ENCODE measurements around the gene USP25.
A peak's percentile ranks its signal among the peaks of the same experiment; 100 is the strongest.
"Not testable (repeated sequence)": the region's sequence is repeated elsewhere in the genome, so short reads cannot be mapped to it uniquely, and the experiment has no call there.

The USP25 gene

DNA sequence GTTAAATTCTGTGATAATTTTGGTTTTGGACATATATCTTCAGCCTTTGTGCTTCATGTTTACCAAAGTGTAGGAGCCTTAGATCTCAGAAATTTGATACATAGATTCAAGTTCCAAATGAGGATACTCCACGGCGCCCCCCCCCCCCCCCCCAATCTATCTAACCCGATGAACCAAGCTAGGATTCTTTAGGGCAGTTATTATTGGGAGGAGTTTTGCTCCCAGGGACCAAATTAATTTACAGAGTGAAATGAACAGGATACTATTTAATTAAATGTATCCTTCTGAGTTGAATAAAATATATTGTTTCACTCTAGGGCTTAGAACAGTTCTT lies 3.2 kb downstream of the USP25 start:
- peaks cover 33% of the 10 kb centered on the region for H3K4me1 Mint-ChIP-seq
- peak overlapping the region in 2 of 3 experiments; percentile 76 to 93 for H3K27ac Mint-ChIP-seq
- TF ChIP-seq, protein P1, sequence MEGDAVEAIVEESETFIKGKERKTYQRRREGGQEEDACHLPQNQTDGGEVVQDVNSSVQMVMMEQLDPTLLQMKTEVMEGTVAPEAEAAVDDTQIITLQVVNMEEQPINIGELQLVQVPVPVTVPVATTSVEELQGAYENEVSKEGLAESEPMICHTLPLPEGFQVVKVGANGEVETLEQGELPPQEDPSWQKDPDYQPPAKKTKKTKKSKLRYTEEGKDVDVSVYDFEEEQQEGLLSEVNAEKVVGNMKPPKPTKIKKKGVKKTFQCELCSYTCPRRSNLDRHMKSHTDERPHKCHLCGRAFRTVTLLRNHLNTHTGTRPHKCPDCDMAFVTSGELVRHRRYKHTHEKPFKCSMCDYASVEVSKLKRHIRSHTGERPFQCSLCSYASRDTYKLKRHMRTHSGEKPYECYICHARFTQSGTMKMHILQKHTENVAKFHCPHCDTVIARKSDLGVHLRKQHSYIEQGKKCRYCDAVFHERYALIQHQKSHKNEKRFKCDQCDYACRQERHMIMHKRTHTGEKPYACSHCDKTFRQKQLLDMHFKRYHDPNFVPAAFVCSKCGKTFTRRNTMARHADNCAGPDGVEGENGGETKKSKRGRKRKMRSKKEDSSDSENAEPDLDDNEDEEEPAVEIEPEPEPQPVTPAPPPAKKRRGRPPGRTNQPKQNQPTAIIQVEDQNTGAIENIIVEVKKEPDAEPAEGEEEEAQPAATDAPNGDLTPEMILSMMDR (IDR thresholded peaks at IDR 0.05; ENCODE audit: unreplicated experiment in 3 of 3), result no peak
- peaks cover 23% of the 10 kb centered on the region for H3K36me3 Mint-ChIP-seq (ENCODE audit: low read depth)
- no peaks in the 10 kb centered on the region for H3K27me3 Mint-ChIP-seq (ENCODE audit: low read depth)
- H3K9me3 Mint-ChIP-seq, result peaks cover 10% of the 10 kb centered on the region
- peak overlapping the region; percentile 61 to 86 (median 81) for H3K4me3 Mint-ChIP-seq

DNA sequence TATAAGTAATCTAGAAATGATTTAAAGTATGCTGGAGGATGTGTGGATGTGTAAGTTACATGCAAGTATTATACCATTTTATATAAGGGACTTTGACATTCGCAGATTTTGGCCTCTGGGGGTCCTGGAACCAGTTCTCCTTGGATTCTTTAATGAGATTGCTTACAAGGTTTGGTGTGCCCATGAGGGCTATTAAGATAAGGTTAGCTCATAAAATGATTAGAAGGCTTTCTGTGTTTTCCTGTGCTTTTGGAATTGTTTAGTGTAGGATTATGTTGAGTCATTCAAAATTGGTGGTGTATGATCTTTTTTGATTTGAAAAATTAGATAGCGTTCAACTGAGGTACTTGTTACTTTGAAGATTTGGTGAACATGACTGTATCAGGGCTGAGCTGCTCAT lies 5.6 kb downstream of the USP25 start:
- no peak overlapping the region for H3K4me3 Mint-ChIP-seq
- H3K27ac Mint-ChIP-seq, result peak overlapping the region in 1 of 3 experiments; percentile 14
- no peaks in the 10 kb centered on the region for H3K27me3 Mint-ChIP-seq (ENCODE audit: low read depth)
- peaks cover 32% of the 10 kb centered on the region for H3K36me3 Mint-ChIP-seq (ENCODE audit: low read depth)
- H3K9me3 Mint-ChIP-seq, result peaks cover 16% of the 10 kb centered on the region
- TF ChIP-seq, protein P1 (IDR thresholded peaks at IDR 0.05; ENCODE audit: unreplicated experiment in 3 of 3), result no peak
- H3K4me1 Mint-ChIP-seq, result peaks cover 44% of the 10 kb centered on the region

DNA sequence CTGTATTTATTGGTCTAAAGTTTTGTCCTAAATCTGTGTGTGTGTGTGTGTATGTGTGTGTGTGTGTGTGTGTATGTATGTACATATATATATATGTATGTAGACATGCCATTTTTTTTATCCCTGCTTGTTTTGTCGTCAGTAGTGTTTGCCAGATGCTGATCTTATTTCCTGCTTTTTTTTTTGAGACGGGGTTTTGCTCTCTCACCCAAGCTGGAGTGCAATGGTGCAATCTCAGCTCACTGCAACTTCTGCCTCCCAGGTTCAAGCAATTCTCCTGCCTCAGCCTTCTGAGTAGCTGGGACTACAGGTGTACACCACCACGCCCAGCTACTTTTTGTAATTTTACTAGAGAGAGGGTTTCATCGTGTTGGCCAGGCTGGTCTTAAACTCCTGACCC lies 6.1 kb downstream of the USP25 start:
- H3K27ac Mint-ChIP-seq; H3K4me3 Mint-ChIP-seq; H3K27me3 Mint-ChIP-seq (ENCODE audit: low read depth): not testable (repeated sequence)
- peaks cover 44% of the 10 kb centered on the region for H3K4me1 Mint-ChIP-seq
- peaks cover 16% of the 10 kb centered on the region for H3K9me3 Mint-ChIP-seq
- H3K36me3 Mint-ChIP-seq (ENCODE audit: low read depth), result peaks cover 32% of the 10 kb centered on the region

DNA sequence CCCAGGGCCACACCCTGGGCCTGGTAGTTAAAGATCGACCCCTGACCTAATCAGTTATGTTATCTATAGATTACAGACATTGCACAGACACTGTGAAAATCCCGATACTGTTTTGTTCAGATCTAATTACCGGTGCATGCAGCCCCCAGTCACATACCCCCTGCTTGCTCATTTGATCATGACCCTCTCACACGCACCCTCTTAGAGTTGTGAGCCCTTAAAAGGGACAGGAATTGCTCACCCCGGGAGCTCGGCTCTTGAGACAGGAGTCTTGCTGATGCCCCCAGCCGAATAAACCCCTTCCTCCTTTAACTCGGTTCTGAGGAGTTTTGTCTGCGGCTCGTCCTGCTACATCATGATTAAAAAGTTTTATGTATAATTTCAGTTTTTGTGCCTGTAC lies 9.0 kb downstream of the USP25 start:
- peaks cover 55% of the 10 kb centered on the region for H3K36me3 Mint-ChIP-seq (ENCODE audit: low read depth)
- H3K4me3 Mint-ChIP-seq, result peak overlapping the region in 1 of 3 experiments; percentile 27
- not testable (repeated sequence) for H3K27ac Mint-ChIP-seq; H3K27me3 Mint-ChIP-seq (ENCODE audit: low read depth)
- H3K9me3 Mint-ChIP-seq, result peaks cover 16% of the 10 kb centered on the region
- peaks cover 41% of the 10 kb centered on the region for H3K4me1 Mint-ChIP-seq

DNA sequence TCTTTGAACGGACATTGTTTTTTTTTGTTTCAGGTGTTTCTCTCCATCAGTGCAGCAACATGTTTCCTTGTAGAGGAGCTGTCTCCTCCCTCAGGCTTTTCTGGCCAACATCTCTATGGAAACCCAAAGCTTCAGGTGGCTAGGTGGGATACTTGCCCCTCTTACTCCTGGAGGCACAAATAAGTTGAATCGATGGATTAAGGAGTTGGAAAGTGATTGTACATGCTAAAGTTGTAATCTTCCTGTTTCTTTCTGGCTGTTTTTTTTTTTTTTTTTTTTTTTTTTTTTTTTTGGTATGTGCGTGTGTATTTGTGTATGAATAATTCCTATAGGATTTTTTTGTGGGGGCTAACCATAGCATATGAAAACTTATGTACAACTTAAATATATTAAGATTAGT lies 10.6 kb downstream of the USP25 start:
- H3K27ac Mint-ChIP-seq, result peak overlapping the region; percentile 26 to 68 (median 52)
- H3K9me3 Mint-ChIP-seq, result peaks cover 16% of the 10 kb centered on the region
- TF ChIP-seq, protein P1 (IDR thresholded peaks at IDR 0.05; ENCODE audit: unreplicated experiment in 3 of 3), result no peak
- H3K4me3 Mint-ChIP-seq, result no peak overlapping the region
- H3K36me3 Mint-ChIP-seq (ENCODE audit: low read depth), result peaks cover 61% of the 10 kb centered on the region
- H3K27me3 Mint-ChIP-seq (ENCODE audit: low read depth), result no peaks in the 10 kb centered on the region
- H3K4me1 Mint-ChIP-seq, result peaks cover 33% of the 10 kb centered on the region

DNA sequence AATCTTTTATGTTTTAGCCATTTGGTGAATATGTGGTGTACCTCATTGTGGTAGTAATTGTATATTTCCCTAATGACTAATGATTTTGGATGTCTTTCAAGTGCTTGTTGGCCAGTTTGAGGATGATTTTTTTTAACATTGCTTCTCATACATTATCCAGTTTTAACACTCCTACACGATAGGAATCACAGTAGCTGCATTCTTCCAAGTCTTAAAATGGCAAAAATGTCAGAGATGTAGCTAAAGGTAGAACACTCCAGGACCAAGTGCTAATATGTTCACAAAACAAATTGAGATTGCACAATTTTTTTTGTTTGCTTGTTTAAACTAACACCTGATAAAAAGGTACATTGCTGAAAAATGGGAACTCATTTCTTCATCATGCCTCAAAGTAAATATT lies 11.7 kb downstream of the USP25 start:
- H3K27ac Mint-ChIP-seq, result no peak overlapping the region
- peaks cover 30% of the 10 kb centered on the region for H3K4me1 Mint-ChIP-seq
- no peak overlapping the region for H3K4me3 Mint-ChIP-seq
- peaks cover 13% of the 10 kb centered on the region for H3K9me3 Mint-ChIP-seq
- peaks cover 58% of the 10 kb centered on the region for H3K36me3 Mint-ChIP-seq (ENCODE audit: low read depth)
- TF ChIP-seq, protein P1 (IDR thresholded peaks at IDR 0.05; ENCODE audit: unreplicated experiment in 3 of 3), result no peak
- no peaks in the 10 kb centered on the region for H3K27me3 Mint-ChIP-seq (ENCODE audit: low read depth)

DNA sequence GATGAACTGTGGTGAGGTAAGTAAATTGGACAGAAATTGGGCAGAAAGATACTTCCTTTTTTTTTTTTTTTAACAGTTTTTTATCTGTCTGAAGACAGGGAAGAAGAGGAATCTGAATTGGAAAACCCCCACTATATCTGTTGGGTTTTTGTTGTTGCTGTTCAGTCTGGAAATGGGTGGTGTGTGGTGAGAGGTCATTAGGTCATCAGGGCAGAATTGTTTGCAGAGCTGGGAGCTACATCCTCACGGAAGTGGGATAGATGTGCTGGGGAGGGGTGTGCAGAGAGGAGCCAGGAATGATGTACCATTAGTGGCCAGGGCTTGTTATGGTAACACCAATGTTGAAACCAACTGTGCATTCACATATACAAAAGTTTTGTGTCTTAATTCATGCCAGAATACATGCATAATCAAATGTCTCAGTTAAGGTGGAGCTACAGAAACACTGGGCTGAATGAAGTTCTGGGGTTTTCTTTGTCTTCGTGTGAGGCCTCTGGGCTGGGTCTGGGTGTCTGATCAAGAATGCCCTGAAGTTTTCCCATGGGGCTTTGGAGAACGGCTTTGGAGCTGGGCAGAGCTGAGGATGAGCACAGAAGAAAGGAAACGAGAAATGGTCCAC lies 12.4 kb downstream of the USP25 start:
- Mint-ChIP-seq H3K4me1 (peaks cover 30% of the 10 kb centered on the region), H3K9me3 (peaks cover 10% of the 10 kb centered on the region), H3K36me3 (ENCODE audit: low read depth) (peaks cover 53% of the 10 kb centered on the region), H3K27me3 (ENCODE audit: low read depth) (no peaks in the 10 kb centered on the region), H3K4me3 (no peak overlapping the region), H3K27ac (no peak overlapping the region)
- TF ChIP-seq, protein P1 (IDR thresholded peaks at IDR 0.05; ENCODE audit: unreplicated experiment in 3 of 3), result no peak

Measured in nephron (organoid).